A673 (cell line): ENCODE results near the gene PAX9.

Experiments
- EZH2 ChIP-seq: fragments of 200-600 bp; sonication (generic); IDR thresholded peaks from 2 replicates; pipeline ENCODE4 v1.6.1; 2017; ENCODE audit warnings: borderline replicate concordance, low read depth, mild to moderate bottlenecking, mixed read lengths, antibody characterized with exemption, low read length; ENCODE audit not compliant: poor library complexity, severe bottlenecking
- TF ChIP-seq, protein P1 (sequence below): fragments of 300-800, 200-600 bp; sonication (generic); conservative IDR thresholded peaks from 2 replicates; pipeline ENCODE4 v1.5.1; 2017; ENCODE audit warnings: low read depth, mild to moderate bottlenecking, antibody characterized with exemption, low read length, moderate library complexity, mixed read lengths

- TF ChIP-seq, protein P1, sequence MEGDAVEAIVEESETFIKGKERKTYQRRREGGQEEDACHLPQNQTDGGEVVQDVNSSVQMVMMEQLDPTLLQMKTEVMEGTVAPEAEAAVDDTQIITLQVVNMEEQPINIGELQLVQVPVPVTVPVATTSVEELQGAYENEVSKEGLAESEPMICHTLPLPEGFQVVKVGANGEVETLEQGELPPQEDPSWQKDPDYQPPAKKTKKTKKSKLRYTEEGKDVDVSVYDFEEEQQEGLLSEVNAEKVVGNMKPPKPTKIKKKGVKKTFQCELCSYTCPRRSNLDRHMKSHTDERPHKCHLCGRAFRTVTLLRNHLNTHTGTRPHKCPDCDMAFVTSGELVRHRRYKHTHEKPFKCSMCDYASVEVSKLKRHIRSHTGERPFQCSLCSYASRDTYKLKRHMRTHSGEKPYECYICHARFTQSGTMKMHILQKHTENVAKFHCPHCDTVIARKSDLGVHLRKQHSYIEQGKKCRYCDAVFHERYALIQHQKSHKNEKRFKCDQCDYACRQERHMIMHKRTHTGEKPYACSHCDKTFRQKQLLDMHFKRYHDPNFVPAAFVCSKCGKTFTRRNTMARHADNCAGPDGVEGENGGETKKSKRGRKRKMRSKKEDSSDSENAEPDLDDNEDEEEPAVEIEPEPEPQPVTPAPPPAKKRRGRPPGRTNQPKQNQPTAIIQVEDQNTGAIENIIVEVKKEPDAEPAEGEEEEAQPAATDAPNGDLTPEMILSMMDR, result no peak
- no peak for TF ChIP-seq EZH2
Observed at GRCh38 chr14:36652542-36653201, 9.0 kb upstream of the PAX9 start.
